ENCODE measurements around the gene SLC25A42.

The SLC25A42 gene

GRCh38 chr19:19059837-19060611 lies 3.8 kb upstream of the SLC25A42 start:
- no peak overlapping the region for H3K4me3 ChIP-seq (replicated peaks; ENCODE audit: low read depth, low read length)
- no peak for DNase-seq (ENCODE audit: extremely low read depth, low read depth)
- no peak for TF ChIP-seq CTCF (IDR thresholded peaks at IDR 0.05; ENCODE audit: low read depth, low read length, missing control alignments)

- H3K4me3 ChIP-seq (replicated peaks; ENCODE audit: low read depth, low read length): no peak overlapping the region
- no peak for DNase-seq (ENCODE audit: extremely low read depth, low read depth)
- no peak for TF ChIP-seq CTCF (IDR thresholded peaks at IDR 0.05; ENCODE audit: low read depth, low read length, missing control alignments)
Observed at GRCh38 chr19:19061506-19061905, 2.3 kb upstream of the SLC25A42 start.

GRCh38 chr19:19062454-19063182 lies 1.2 kb upstream of the SLC25A42 start:
- no peak for TF ChIP-seq CTCF (IDR thresholded peaks at IDR 0.05; ENCODE audit: low read depth, low read length, missing control alignments)
- DNase-seq (ENCODE audit: extremely low read depth, low read depth): peak; percentile 51
- H3K4me3 ChIP-seq (replicated peaks; ENCODE audit: low read depth, low read length): no peak overlapping the region; the same call in 1 of the 2 replicates

GRCh38 chr19:19064098-19064722 lies 416 bp downstream of the SLC25A42 start:
- peak overlapping the region; percentile 50 for H3K4me3 ChIP-seq (replicated peaks; ENCODE audit: low read depth, low read length)
- no peak for DNase-seq (ENCODE audit: extremely low read depth, low read depth)
- peak; percentile 16 for TF ChIP-seq CTCF (IDR thresholded peaks at IDR 0.05; ENCODE audit: low read depth, low read length, missing control alignments)

DNA sequence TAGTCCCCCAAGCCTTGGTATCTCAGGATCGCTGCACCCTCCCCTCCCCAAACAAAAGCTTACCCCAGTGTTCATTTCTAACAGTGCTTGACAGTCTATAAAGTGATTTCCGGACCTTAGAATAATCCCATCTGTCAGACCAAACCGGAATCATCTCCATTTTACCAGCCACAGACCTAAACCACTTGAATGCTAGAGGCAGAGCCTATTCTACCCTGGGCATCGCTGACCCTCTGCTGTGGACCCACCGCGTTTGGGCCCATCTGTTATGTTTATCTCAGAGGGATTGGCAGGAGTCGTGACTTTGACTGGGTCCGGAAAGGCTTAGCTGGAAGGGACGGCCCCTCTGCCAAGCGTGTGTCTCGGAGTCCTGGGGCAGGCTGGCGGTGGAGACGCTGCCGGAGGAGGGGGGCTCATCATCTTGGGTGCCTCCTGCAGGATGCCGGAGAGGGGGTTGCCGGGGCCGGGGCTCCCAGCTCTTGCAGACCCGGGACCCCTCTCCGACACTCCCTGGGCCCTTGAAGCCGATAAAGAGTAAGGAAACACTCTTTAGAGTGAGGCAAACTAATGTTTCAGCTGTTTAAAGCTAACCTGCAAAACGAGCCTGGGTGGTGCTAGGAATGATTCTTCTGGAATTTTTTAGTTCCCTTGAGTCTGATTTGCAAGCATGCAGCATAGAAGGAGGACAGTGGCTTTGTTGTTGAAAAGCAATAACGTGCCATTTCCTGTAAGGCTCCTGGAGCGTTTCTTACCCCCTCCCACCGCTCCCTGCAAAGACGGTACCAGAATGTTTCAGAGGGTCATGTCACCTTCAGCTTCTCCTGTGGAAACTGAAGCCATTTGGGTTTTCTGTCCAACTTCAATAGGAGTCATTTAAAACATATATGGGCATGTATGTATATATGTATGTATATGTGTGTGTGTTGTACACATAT lies 1.3 kb downstream of the SLC25A42 start:
- H3K4me3 ChIP-seq (replicated peaks; ENCODE audit: low read depth, low read length): peak overlapping the region; percentile 50
- no peak for DNase-seq (ENCODE audit: extremely low read depth, low read depth)
- no peak for TF ChIP-seq CTCF (IDR thresholded peaks at IDR 0.05; ENCODE audit: low read depth, low read length, missing control alignments)
